ENCODE data around the gene POMT1. TPM values are rescaled to one million over a fixed set of nuclear protein-coding genes. Genes with fewer than 3 reads are reported as not detected.

POMT1 gene
- total RNA-seq, 4 donors from 2014 or later, result 14.3 to 43.1 (median 32.2) TPM

- TF ChIP-seq, protein P1, sequence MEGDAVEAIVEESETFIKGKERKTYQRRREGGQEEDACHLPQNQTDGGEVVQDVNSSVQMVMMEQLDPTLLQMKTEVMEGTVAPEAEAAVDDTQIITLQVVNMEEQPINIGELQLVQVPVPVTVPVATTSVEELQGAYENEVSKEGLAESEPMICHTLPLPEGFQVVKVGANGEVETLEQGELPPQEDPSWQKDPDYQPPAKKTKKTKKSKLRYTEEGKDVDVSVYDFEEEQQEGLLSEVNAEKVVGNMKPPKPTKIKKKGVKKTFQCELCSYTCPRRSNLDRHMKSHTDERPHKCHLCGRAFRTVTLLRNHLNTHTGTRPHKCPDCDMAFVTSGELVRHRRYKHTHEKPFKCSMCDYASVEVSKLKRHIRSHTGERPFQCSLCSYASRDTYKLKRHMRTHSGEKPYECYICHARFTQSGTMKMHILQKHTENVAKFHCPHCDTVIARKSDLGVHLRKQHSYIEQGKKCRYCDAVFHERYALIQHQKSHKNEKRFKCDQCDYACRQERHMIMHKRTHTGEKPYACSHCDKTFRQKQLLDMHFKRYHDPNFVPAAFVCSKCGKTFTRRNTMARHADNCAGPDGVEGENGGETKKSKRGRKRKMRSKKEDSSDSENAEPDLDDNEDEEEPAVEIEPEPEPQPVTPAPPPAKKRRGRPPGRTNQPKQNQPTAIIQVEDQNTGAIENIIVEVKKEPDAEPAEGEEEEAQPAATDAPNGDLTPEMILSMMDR (IDR thresholded peaks at IDR 0.05 in 4 of 5, conservative IDR thresholded peaks at IDR 0.05 in 1 of 5), result no peak
- no peak for TF ChIP-seq POLR2A (IDR thresholded peaks at IDR 0.05)
- no peaks in the 10 kb centered on the region for H3K27me3 ChIP-seq
- peaks cover 0 to 94% of the 10 kb centered on the region in 2 donors for H3K36me3 ChIP-seq
- H3K27ac ChIP-seq, result no peak overlapping the region
- ATAC-seq (no peak), DNase-seq (no peak)
- intact Hi-C loops (cut with DNase I; ENCODE audit: low total_unique reads) (no loop called here), in situ Hi-C loops (cut with MboI; ENCODE audit: low sequenced_read_pairs in 4 of 4) (loop anchor here in 2 of 4 donors (25.0 kb wide), 1 partner anchor 107 kb away; the partner anchor contains the start of gene PRRC2B (in 2 of the 2))
- no peaks in the 10 kb centered on the region for H3K9me3 ChIP-seq
- no peaks in the 10 kb centered on the region for H3K4me1 ChIP-seq
- H3K4me3 ChIP-seq, result no peak overlapping the region
Measured at GRCh38 chr9:131494296-131494870, 8.3 kb upstream of the POMT1 start.

DNA sequence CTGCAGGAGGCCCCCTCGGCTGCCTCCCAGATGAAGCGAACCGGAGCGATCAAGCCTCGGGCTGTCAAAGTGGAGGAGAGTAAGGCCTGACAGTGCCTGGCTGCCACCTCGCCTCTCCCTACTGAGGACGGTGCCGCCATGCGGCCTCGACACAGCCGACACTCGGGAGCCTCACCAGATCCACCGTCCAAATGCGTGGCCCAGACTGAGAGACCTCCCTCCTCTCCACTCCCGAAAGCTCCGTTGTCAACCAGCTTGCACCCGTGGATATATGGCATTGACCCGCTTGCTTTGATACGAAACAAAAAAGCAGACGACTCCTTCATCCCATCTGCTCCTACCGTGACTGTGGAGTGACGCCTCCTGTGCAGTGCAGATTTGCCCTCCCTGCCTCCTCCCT is 6.9 kb upstream of the POMT1 start:
- peaks cover 0 to 80% of the 10 kb centered on the region in 2 donors for H3K36me3 ChIP-seq
- no peak overlapping the region for H3K4me3 ChIP-seq
- TF ChIP-seq POLR2A (IDR thresholded peaks at IDR 0.05), result no peak
- TF ChIP-seq, protein P1 (IDR thresholded peaks at IDR 0.05 in 4 of 5, conservative IDR thresholded peaks at IDR 0.05 in 1 of 5), result no peak
- H3K4me1 ChIP-seq, result peaks cover 0 to 4% of the 10 kb centered on the region in 2 donors
- H3K27ac ChIP-seq, result no peak overlapping the region
- H3K27me3 ChIP-seq, result no peaks in the 10 kb centered on the region
- H3K9me3 ChIP-seq, result no peaks in the 10 kb centered on the region
- ATAC-seq, result no peak
- in situ Hi-C loops (cut with MboI; ENCODE audit: low sequenced_read_pairs in 4 of 4), result loop anchor here in 2 of 4 donors (25.0 kb wide), 1 partner anchor 108 kb away; the partner anchor contains the start of gene PRRC2B (in 2 of the 2)
- intact Hi-C loops (cut with DNase I; ENCODE audit: low total_unique reads), result no loop called here
- no peak for DNase-seq

GRCh38 chr9:131496844-131497405 is 5.8 kb upstream of the POMT1 start:
- ATAC-seq (no peak), DNase-seq (no peak)
- Histone ChIP-seq H3K36me3 (peaks cover 0 to 69% of the 10 kb centered on the region in 2 donors), H3K27me3 (no peaks in the 10 kb centered on the region), H3K9me3 (no peaks in the 10 kb centered on the region), H3K27ac (no peak overlapping the region), H3K4me3 (no peak overlapping the region), H3K4me1 (peaks cover 0 to 16% of the 10 kb centered on the region in 2 donors)
- in situ Hi-C loops (cut with MboI; ENCODE audit: low sequenced_read_pairs in 4 of 4) (loop anchor here in 2 of 4 donors (25.0 kb wide), 1 partner anchor 110 kb away; the partner anchor contains the start of gene PRRC2B (in 2 of the 2)), intact Hi-C loops (cut with DNase I; ENCODE audit: low total_unique reads) (no loop called here)
- TF ChIP-seq POLR2A (IDR thresholded peaks at IDR 0.05), result no peak
- TF ChIP-seq, protein P1 (IDR thresholded peaks at IDR 0.05 in 4 of 5, conservative IDR thresholded peaks at IDR 0.05 in 1 of 5), result no peak

DNA sequence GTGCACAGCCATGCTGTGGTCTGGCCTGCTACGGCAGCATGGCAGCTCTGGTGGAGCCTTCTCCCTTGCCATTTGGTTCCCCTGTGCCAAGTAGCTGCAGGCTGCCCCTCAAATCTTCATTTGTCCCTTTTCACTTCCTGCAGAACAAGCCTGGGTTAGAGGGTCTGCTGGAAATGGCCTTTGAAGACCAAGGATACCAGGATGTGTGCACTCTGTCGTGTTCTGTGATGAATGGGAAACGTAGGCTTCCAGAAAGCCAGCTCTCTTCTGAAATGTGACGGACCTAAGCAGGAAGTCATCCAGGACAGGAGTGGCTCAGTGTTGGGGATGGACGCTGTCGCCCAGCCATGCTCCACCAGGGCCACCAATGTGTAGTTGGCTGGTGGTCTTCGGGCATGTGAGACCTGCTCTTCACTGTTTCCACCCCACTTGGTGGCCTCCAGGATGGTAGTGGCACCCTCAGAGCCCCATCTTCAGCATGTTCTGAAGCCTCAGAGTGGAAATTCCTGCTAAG is 3.4 kb upstream of the POMT1 start:
- no peak overlapping the region for H3K4me3 ChIP-seq
- peak overlapping the region in 1 of 4 donors; percentile 94 for H3K27ac ChIP-seq
- H3K4me1 ChIP-seq, result peaks cover 15 to 28% of the 10 kb centered on the region in 2 donors
- no peak for TF ChIP-seq POLR2A (IDR thresholded peaks at IDR 0.05)
- TF ChIP-seq, protein P1 (IDR thresholded peaks at IDR 0.05 in 4 of 5, conservative IDR thresholded peaks at IDR 0.05 in 1 of 5), result no peak
- intact Hi-C loops (cut with DNase I; ENCODE audit: low total_unique reads), result no loop called here
- no peak for DNase-seq
- H3K9me3 ChIP-seq, result no peaks in the 10 kb centered on the region
- no peaks in the 10 kb centered on the region for H3K27me3 ChIP-seq
- in situ Hi-C loops (cut with MboI; ENCODE audit: low sequenced_read_pairs in 4 of 4), result loop anchor here in 2 of 4 donors (25.0 kb wide), 1 partner anchor 112 kb away; the partner anchor contains the start of gene PRRC2B (in 2 of the 2)
- ATAC-seq, result no peak
- H3K36me3 ChIP-seq, result peaks cover 0 to 45% of the 10 kb centered on the region in 2 donors
